BJ (cell line): ENCODE data around the gene ADGRV1. TPM values are rescaled to one million over a fixed set of nuclear protein-coding genes. Genes with fewer than 3 reads are reported as not detected.

Experiments used
- CTCF ChIA-PET: fragments of 350-600 bp; formaldehyde crosslinking; extraction: SDS; loops from one replicate; lab custom pipeline; 2021; ENCODE audit warnings: antibody characterized with exemption, inconsistent platforms; lab: Yijun Ruan, JAX
- POLR2A ChIA-PET: fragments of 300-600 bp; sonication (Branson Sonifier 250); formaldehyde crosslinking; extraction: SDS; loops from one replicate; lab custom pipeline; 2021; ENCODE audit warnings: antibody characterized with exemption; lab: Charles Lee
- DNase-seq: peaks from one replicate; pipeline ENCODE4 v3.0.0-alpha.2; 2011; ENCODE audit warnings: low read depth
- H3K27me3 ChIP-seq: 2 replicates; pipeline ENCODE4 v1.6.0; 2011; ENCODE audit warnings: low read length; ENCODE audit not compliant: control insufficient read depth, insufficient read depth
- H3K36me3 ChIP-seq: 2 replicates; pipeline ENCODE4 v1.5.1; 2011; ENCODE audit warnings: low read length; ENCODE audit not compliant: control insufficient read depth, insufficient read depth
- H3K4me3 ChIP-seq: 2 replicates; pipeline ENCODE4 v1.5.1; 2011; ENCODE audit warnings: low read depth, mild to moderate bottlenecking, control low read depth, low read length
- CTCF ChIP-seq: IDR thresholded peaks from 2 replicates; pipeline ENCODE4 v1.5.1; 2011; ENCODE audit warnings: low read depth, mild to moderate bottlenecking, control low read depth, inconsistent platforms, low read length, moderate library complexity; ENCODE audit not compliant: insufficient read depth
- polyA plus RNA-seq: library from polyadenylated mRNA; depleted of rRNA; stranded (reverse); fragments of >200 nt; gene quantifications from 2 replicates; pipeline ENCODE4 v1.2.3, GENCODE V29; 2011

The ADGRV1 gene
- polyA plus RNA-seq, 1 experiment = 0.15 TPM

- CTCF ChIA-PET = interaction anchor here (0.6 to 0.7 kb wide), 2 partner anchors 29 to 424 kb away, joined by 3 read pairs; no protein-coding TSS in a partner anchor
- H3K4me3 ChIP-seq = no peak overlapping the region
- DNase-seq = no peak
- H3K27me3 ChIP-seq = no peaks in the 10 kb centered on the region; the same call in 1 of the 2 replicates
- POLR2A ChIA-PET = no interaction called here
- no peaks in the 10 kb centered on the region for H3K36me3 ChIP-seq
- no peak for TF ChIP-seq CTCF
Observed at GRCh38 chr5:91028499-91028956, 469.9 kb downstream of the ADGRV1 start.

GRCh38 chr5:91030521-91031401 is 472.2 kb downstream of the ADGRV1 start:
- no peaks in the 10 kb centered on the region; the same call in 1 of the 2 replicates for H3K27me3 ChIP-seq
- POLR2A ChIA-PET = no interaction called here
- TF ChIP-seq CTCF = no peak
- no peak overlapping the region for H3K4me3 ChIP-seq
- DNase-seq = no peak
- CTCF ChIA-PET = no interaction called here
- H3K36me3 ChIP-seq = no peaks in the 10 kb centered on the region

- no peak for DNase-seq
- TF ChIP-seq CTCF = no peak
- ChIA-PET CTCF (interaction anchor here (0.6 kb wide), 1 partner anchor 61 kb away, joined by 3 read pairs; no protein-coding TSS in a partner anchor), POLR2A (no interaction called here)
- no peak overlapping the region for H3K4me3 ChIP-seq
- H3K27me3 ChIP-seq = no peaks in the 10 kb centered on the region; the same call in 1 of the 2 replicates
- H3K36me3 ChIP-seq = no peaks in the 10 kb centered on the region
Observed at GRCh38 chr5:91031402-91031752, 472.8 kb downstream of the ADGRV1 start.

- ChIA-PET CTCF (no interaction called here), POLR2A (no interaction called here)
- no peak for DNase-seq
- H3K4me3 ChIP-seq = no peak overlapping the region
- H3K27me3 ChIP-seq = no peaks in the 10 kb centered on the region; the same call in 1 of the 2 replicates
- H3K36me3 ChIP-seq = no peaks in the 10 kb centered on the region
- no peak for TF ChIP-seq CTCF
Observed at GRCh38 chr5:91032125-91032524, 473.5 kb downstream of the ADGRV1 start.

- Histone ChIP-seq H3K27me3 (no peaks in the 10 kb centered on the region; the same call in 1 of the 2 replicates), H3K4me3 (no peak overlapping the region), H3K36me3 (no peaks in the 10 kb centered on the region)
- DNase-seq = no peak
- no peak for TF ChIP-seq CTCF
- CTCF ChIA-PET = no interaction called here
- POLR2A ChIA-PET = no interaction called here
Observed at GRCh38 chr5:91033370-91033769, 474.8 kb downstream of the ADGRV1 start.
